Stimulated activated CD8-positive, alpha-beta memory T cell treated with anti-CD3 and anti-CD28 coated beads, Interleukin-12 subunit alpha, Interleukin-12 subunit beta, amount 100 ng/mL, for 4 hours (primary cell): ENCODE results near the gene TSPAN14.

Experiments
- DNase-seq: peaks from one replicate; pipeline ENCODE4 v3.0.0-alpha.2; 2020; ENCODE audit warnings: low read depth

TSPAN14 gene

DNA sequence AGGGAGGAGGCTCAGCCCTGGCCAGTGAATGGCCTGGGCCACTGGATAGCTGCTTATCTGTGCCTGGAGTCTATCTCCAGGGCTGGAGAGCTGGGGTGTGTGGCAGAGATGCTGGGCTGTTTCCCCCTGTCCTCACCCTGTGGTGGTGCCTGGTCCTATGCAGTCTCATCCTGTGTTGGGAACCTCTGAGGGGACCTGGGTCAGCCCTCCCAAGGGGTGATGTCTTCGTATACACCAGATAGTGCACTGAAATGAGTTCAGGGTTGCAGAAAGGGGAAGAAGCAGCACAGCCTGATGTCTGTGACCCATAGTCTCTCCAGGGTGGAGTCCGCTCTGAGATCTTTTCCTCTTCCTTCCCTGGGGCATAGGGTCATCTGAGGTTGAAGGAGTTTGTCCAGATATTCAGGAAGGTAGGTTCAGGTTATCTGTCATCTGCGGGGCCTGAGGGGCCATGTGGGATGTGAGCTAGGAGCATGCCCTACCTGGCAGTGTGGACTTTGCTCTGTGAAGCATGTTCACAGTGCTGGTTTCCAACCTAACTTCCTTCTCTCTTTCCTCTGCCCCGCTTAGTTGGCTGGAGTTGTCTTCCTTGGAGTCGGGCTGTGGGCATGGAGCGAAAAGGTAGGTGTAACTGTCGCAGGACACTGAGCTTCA is 50.2 kb downstream of the TSPAN14 start:
- no peak for DNase-seq

DNA sequence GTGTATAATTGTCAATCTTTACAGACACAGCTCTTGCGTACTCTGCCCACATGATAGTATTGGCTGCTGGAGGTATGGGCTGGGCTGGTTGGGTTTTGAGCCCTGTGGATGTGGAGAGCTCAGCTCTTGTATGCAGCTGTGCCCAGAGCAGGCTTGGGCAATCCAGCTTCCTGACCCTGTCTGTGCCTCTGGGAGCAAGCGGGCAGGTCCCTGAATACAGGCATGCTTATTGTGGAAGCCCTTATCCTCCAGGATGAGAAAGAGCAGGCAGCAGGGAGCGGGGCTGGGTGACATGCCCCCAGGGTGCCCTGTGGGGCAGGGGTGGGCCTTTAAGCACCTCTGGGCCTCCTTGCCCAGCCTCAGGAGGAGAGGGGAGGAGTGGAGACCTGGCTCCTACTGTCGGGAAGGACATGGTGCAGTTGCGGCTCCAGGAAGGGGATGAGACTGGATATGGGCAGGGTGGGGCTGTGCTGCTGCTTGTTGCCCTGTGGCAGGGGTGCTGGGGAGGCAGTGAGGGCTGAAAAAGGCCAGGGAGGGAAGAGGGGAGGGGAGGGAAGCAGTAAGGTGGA is 50.9 kb downstream of the TSPAN14 start:
- no peak for DNase-seq

DNA sequence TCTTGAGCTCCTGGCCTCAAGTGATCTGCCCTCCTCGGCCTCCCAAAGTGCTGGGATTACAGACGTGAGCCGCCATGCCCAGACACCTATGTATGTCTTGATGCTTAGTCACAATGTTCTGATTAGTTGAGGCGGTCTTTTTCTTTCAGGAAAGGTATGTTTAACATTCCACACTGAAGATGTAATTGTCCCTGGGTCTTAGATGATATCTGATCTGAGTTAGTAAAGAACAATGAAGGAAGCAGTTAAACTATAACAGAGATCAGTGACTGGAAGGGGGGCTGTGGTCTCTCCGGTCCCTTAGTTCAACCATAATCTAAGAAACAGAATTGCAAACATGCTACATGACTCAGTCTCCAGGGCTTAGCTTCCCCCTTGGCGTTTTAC is 52.1 kb downstream of the TSPAN14 start:
- DNase-seq, result no peak

DNA sequence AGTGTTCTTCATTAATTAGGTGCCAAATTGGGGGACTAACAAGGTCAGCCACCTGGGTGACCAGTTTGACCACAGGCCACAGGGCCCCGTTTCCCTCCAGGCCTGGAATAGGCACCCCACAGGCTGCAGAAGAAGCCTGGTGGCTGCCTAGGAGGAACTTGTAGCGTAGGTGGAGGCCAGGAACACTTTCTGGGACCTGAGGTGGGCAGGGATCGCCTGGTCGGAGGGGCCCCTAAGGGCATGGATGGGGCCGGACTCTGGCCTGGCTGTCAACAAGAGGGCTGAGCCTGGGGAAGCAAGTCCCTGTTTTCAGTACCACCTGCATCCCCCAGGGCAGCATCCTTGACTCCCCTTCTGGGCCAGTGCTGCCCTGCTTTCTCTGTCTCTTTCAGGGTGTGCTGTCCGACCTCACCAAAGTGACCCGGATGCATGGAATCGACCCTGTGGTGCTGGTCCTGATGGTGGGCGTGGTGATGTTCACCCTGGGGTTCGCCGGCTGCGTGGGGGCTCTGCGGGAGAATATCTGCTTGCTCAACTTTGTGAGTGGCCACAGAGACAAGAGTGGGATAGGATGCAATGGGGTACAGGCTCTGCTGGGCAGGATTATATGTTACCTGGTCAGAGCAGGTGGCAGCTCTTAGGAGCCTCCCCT is 52.9 kb downstream of the TSPAN14 start:
- no peak for DNase-seq

DNA sequence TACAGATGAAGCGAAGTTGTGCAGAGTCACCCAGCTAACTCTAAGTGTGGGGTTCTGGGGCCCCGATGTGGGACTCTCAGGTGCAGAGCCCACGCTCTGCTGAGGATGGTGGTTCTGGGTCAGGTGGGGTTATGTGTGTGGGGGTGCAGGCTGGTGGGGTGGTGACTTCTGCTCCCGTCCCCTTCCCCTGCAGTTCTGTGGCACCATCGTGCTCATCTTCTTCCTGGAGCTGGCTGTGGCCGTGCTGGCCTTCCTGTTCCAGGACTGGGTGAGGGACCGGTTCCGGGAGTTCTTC is 54.9 kb downstream of the TSPAN14 start:
- DNase-seq, result no peak

DNA sequence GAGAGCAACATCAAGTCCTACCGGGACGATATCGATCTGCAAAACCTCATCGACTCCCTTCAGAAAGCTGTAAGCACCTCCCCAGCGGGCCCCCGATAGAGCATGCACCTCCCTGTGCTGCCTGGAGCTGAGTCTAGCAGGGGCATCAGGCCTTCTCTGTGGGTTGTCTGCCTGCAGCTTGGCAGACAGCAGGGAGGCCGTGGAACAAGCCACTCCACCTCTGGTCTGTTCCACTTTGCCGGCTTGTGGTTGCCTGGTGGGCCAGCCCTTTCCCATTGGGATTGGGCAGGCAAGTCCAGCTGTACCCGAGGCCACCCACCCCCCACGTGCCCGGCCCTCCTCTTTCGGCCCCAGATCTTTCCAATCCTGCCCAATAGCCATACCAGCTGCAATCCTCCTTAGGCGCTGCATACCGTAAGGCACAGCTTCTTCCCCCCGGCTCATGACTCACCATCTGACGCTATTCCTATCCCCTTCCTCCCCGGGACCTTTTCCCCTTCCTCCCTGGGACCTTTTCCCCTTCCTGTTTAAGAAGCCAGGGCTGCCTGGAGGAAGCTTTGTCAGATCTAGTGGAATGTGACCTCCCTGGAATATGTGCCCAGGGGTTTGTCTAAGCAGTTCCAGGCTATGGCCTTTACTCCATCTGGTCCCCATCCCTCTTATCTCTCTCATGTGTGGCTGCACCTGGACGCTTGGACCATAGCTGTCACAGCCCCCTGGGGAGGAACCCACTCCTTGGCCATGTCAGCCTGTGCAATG is 55.5 kb downstream of the TSPAN14 start:
- no peak for DNase-seq

DNA sequence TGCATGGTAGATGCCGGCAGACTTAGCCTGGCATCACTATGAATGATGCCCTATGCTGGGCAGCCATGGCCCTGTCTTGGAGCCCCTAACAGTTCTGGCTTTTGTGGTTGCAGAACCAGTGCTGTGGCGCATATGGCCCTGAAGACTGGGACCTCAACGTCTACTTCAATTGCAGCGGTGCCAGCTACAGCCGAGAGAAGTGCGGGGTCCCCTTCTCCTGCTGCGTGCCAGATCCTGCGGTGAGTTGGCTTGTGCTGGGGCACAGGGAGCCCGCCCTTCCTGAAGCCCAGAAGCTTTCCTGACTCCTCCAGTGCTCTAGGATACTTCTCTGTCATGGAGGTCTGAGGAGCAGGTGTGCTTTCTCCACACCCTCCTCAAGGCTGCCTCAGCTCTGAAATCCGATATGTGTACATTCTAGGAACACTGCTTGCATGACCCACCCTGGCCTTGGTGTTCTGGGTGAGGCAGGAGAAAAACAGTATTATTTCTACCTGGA is 58.0 kb downstream of the TSPAN14 start:
- DNase-seq, result no peak

DNA sequence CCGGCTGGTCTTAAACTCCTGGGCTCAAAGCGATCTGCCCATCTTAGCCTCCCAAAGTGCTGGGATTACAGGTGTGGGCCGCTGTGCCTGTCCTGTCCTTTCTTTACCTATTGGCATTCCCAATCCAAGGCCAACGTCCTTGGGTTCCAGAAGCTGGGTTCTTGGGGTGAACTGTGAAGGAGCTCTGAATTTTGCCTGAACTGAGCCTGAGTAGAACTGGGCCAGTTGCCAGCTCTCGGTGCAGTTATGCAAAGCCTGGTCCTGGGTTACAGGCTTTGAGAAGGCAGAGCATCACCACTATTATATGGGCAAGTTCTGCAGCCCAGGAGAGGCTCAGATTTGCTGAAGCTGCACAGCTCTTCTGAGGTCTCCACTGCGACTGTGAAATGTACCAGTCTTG is 59.0 kb downstream of the TSPAN14 start:
- no peak for DNase-seq

DNA sequence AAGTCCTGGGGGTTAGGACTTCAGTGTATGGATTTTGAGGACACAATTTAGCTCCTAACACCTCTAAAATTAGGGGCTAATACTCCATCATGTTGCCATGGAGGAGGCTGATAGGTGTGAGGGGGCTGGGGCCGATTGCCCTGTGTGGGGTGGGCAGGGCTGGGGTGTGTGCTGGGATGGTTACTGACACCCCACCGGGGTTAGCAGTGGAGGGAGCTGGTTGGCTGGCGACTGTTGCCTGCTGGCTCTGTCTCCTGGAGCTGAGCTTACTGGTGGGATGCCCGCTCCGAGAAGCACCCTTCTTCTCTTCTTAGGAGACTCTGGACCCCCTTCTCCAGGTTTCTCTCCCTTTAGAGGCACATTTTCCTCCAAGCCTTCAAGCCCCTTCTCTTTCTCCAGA is 61.4 kb downstream of the TSPAN14 start:
- no peak for DNase-seq

DNA sequence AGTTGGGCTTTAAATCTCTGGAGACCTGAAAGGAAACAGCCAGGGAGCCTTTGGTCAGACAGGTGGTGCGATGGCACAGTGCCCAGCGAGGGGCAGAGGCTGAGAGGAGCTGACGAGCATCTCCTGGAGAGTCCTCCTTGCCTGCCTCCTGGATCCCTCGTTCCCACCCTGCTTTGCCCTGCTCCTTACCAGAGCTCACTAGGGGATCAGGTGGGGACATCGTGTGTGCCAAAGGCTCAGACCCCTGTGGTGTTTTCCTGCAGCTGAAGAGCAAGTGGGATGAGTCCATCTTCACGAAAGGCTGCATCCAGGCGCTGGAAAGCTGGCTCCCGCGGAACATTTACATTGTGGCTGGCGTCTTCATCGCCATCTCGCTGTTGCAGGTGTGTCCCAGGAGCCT is 61.8 kb downstream of the TSPAN14 start:
- DNase-seq, result no peak

DNA sequence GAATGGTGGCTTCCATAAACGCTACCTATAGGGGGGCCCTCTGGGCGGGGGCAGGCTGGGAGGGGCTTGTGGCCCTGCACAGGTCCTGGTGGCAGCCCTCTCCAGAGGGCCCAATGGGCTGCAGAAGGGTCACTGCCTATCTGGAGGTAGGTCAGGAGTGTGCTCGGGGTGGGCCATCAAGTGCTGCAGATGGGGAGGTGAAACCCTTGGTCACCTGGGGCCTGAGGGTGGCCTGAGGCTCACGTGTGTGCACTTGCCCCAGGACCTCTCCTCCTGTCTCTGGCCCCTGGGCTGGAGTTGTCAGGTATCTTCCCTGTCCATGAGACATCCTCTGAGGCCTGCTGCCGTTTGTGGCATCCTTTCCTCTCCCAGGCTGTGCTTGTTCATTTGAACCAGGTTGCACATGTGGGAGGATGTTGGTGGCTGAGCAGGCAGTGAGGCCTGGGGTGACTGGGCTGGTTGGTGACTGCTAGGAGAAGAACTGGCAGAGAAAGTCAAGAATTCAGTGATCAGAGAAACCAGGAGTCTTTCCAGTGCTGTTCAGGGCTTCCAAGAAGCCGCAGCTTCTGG is 62.5 kb downstream of the TSPAN14 start:
- DNase-seq, result no peak

DNA sequence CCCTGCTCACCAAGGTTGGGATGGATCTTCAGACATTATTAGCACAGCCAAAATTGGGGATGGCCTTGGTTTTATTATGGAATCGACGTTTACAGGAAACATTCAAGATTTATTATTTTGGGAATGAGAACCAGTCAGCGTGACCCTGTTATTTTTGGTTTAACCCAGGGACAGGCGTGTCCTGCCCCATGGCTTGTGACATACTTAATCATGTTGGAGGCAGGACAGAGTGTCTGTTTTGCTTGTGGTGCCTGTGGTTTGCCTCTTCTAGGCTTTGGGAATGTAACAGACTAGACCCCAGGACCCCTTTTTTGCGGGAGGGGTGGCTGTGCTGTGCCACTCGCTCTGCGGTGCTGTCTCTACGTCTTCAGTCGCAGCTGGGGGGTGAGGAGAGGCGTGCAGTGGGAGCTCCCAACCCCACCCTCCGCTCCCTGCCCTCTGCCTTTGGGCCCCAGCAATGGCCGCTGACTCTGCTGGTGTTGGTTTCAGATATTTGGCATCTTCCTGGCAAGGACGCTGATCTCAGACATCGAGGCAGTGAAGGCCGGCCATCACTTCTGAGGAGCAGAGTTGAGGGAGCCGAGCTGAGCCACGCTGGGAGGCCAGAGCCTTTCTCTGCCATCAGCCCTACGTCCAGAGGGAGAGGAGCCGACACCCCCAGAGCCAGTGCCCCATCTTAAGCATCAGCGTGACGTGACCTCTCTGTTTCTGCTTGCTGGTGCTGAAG is 63.5 kb downstream of the TSPAN14 start:
- DNase-seq, result no peak

DNA sequence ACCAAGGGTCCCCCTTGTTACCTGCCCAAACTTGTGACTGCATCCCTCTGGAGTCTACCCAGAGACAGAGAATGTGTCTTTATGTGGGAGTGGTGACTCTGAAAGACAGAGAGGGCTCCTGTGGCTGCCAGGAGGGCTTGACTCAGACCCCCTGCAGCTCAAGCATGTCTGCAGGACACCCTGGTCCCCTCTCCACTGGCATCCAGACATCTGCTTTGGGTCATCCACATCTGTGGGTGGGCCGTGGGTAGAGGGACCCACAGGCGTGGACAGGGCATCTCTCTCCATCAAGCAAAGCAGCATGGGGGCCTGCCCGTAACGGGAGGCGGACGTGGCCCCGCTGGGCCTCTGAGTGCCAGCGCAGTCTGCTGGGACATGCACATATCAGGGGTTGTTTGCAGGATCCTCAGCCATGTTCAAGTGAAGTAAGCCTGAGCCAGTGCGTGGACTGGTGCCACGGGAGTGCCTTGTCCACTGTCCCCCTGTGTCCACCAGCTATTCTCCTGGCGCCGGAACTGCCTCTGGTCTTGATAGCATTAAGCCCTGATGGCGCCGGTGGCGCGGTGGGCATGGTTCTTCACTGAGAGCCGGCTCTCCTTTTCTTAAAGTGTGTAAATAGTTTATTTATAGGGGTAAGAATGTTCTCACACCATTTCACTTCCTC is 64.2 kb downstream of the TSPAN14 start:
- no peak for DNase-seq

DNA sequence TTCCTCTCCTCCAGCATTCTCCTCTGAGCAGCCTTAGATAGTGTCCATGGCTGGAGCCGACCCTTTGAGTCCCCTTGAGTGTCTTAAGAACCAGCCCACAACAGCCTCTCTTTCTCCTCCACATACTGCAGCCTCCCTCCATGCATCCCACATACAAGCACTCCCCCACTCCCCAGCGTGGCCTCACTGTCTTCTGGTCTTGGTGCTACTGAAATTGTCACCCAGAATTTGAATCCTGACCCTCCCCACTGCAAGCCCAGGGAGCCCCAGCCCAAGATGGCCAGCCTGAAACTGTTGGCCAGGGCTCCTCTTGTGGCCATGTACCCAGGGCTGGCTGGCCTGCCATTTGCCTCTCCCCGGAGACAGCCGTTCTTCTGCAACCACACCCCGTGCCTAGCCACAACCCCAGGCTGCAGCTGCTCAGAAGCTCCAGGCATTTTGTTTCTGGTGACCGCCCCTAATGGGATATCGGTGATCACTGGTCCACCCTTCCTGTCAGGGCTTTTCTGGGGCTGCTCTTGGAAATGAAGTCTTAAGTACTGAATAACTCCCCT is 64.8 kb downstream of the TSPAN14 start:
- no peak for DNase-seq

DNA sequence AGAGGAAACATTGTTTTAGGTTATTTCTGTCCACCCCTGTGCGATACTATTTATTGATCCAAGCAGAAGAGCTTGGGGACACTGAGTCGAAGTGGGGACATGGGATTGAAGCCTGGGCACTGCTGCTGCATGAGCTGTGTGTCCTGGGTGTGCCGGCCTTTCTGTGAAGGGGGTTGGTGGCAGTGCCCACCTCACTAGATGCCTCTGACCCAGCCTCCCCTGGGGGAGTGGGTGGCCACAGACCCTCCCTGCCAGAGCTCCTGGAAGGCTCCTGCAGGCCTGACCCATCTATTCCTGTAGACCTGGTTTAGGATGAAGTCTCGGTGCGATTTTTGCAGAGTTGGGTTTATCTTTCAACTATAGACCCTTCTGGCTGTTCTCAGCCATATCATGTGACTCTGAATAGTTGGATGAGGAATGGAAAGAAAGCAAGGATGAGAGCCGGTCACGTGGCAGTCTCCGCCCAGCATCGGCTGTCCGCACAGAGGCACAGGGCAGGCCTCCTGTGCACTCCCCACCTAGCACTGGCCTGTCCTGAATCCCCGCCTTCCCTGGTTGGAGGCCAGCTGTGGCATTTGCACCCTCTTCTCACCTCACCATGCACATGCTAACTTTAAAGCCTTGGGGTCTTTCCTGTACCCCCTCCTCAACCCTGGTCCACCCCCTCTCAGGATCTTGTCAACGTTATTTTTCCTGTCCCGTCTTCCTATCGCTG is 66.0 kb downstream of the TSPAN14 start:
- DNase-seq, result no peak

DNA sequence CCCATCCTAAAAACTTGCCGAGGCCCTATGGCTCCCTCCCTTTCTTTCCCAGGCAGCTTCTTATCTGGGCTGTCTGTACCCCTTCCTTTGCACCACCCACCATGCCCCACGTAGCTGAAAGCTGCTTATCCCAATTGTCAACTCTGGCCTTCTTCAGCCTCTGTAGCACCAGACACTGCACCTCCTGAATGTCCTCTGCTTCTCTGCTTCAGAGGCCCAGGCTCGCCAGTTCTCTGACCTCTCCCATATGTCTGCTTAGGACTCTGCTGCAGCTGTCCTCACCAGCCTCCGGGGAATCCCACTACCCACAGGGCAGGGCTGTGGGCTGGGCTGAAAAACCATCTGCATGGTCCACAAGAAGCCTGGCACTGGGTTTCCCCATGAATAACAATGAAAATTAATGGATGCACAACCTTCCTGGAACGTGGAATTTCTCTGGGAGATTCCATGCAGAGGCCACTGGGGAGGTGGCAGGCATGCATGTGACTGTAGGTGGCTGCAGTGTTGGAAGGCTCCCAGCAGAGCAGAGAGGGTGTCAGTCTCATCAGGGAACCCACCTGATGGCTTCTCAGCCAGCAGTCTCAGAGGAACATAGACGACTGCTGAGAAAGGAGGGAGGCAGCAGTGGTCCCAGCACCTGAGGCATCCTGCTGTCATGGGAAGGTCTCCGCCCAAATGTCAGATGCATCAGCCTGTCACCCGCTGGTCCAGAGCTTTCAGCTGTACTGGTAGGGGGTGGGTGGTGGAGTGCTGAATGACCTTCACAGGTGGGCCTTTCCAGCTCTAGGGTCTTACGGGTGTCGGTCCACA is 66.8 kb downstream of the TSPAN14 start:
- no peak for DNase-seq

DNA sequence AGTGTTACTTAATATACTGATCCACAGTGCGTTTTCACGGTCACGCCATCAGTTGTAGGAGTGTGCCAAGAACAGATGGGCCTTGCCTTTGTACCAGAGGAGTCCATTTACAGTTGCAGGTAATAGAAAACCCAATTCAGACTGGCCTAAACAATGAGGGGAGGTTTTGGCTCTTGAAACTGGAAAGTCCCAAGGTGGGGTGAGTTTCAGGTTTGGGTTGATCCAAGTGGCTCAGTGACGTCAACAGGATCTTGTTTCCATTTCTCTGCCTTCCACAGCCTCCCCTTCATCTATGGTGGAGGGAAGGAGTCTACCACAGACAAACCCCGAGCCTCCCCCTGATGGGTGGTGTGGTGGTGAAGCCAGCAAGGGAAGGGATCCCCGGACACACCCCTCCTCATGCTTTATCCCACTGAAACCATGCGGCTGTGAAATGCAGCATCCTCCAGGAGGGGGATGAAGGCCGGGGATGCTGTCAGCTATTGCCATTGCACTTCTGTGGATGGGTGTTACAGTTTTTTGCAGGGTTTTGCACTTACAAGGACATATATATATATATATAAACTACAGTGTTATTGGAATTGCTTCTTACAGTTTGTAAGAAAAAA is 68.8 kb downstream of the TSPAN14 start:
- no peak for DNase-seq

DNA sequence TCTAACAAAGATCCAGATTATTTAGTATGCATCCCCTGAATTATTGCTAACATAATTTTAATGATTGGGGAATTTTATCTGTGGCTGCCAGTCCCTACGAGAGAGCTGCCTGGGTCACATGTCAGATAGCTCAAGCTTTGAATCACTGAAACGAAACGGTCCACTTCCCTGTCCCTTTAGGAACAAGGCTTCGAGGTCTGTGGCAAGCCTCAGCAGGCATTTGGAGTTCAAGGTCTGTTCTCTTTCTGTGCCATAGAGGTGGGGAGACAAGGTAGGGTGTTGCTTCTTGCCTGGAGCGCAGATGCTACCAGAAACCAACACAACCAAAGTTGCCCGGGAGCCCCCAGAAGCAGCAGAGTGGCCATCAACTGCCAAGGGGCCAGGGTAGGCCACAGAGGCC is 69.7 kb downstream of the TSPAN14 start:
- DNase-seq, result no peak

DNA sequence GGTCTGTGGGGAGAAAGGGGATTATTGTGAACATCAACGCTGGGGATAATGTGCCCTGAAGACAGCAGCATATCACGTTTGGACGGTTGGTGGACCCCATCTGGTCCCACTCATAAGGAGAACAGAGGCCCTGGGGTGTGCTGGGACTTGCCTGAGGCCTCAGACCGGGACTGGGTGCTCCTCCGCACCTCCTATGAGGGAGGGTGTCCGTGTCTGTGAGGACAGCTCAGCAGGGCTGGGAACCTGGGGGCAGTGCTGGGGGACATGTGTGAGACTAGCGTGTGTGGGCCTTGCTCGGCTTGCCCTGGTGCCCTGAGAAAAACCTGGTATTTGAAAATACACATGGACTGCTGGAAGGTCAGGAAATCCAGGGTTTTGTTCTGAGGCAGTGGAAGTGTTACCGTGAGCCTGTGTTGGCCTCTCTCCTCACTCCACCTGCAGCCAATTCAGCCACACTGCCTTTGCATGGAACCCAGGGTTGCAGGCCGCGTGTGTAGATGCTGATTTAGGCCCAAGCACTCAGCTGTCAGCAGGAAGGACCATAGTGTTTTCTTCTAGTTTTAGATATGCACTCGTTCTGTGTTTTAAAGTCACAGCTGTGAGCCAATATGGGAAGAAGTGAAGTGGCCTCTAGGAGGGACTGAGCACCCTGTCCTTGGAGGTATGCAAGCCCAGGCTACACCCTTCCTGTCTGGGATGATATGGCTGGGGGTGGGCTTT is 70.2 kb downstream of the TSPAN14 start:
- no peak for DNase-seq
